Measurements from ENCODE around the gene PAPPA2. TPM values are rescaled to one million over a fixed set of nuclear protein-coding genes. Genes with fewer than 3 reads are reported as not detected.
A peak's percentile ranks its signal among the peaks of the same experiment; 100 is the strongest.

The PAPPA2 gene
- total and polyA plus RNA-seq, 9 of the 15 experiments (the other 6 are each of a cell fraction or from before 2014, with no cell fraction given) = 0.01 to 0.15 (median 0.05) TPM; not detected in 2

GRCh38 chr1:176879784-176880620, 417.0 kb downstream of the PAPPA2 start (continued):
- TF ChIP-seq, protein P1, sequence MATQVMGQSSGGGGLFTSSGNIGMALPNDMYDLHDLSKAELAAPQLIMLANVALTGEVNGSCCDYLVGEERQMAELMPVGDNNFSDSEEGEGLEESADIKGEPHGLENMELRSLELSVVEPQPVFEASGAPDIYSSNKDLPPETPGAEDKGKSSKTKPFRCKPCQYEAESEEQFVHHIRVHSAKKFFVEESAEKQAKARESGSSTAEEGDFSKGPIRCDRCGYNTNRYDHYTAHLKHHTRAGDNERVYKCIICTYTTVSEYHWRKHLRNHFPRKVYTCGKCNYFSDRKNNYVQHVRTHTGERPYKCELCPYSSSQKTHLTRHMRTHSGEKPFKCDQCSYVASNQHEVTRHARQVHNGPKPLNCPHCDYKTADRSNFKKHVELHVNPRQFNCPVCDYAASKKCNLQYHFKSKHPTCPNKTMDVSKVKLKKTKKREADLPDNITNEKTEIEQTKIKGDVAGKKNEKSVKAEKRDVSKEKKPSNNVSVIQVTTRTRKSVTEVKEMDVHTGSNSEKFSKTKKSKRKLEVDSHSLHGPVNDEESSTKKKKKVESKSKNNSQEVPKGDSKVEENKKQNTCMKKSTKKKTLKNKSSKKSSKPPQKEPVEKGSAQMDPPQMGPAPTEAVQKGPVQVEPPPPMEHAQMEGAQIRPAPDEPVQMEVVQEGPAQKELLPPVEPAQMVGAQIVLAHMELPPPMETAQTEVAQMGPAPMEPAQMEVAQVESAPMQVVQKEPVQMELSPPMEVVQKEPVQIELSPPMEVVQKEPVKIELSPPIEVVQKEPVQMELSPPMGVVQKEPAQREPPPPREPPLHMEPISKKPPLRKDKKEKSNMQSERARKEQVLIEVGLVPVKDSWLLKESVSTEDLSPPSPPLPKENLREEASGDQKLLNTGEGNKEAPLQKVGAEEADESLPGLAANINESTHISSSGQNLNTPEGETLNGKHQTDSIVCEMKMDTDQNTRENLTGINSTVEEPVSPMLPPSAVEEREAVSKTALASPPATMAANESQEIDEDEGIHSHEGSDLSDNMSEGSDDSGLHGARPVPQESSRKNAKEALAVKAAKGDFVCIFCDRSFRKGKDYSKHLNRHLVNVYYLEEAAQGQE (IDR thresholded peaks at IDR 0.05; ENCODE audit: borderline replicate concordance) = peak; percentile 29; the same call in 1 of the 2 replicates
- TF ChIP-seq, protein P1 (CRISPR knock-in tag; IDR thresholded peaks at IDR 0.05; ENCODE audit: low read depth) = no peak
- TF ChIP-seq ZFP1 (CRISPR knock-in tag; IDR thresholded peaks at IDR 0.05) = no peak
- TF ChIP-seq ZBTB1 (CRISPR knock-in tag; IDR thresholded peaks at IDR 0.05; ENCODE audit: borderline replicate concordance, low read depth) = no peak
- TF ChIP-seq ZNF77 (CRISPR knock-in tag; IDR thresholded peaks at IDR 0.05) = no peak
- no peak for TF ChIP-seq TFE3 (CRISPR knock-in tag; IDR thresholded peaks at IDR 0.05)
- TF ChIP-seq FOS (IDR thresholded peaks at IDR 0.05; ENCODE audit: extremely low read depth, insufficient read length) = no peak
- TF ChIP-seq NRF1 (conservative IDR thresholded peaks at IDR 0.05 in 1 of 2, IDR thresholded peaks at IDR 0.05 in 1 of 2) = peak; percentile 31 to 40; a peak in 3 of 4 replicates
- no peak for TF ChIP-seq CTCF (IDR thresholded peaks at IDR 0.05 in 2 of 3, conservative IDR thresholded peaks at IDR 0.05 in 1 of 3; ENCODE audit: insufficient read depth in 2 of 3, low read depth in 1 of 3, low read length in 3 of 3)
- 0 out of 2 replicates have a peak, but pooled peaks have one; percentile 18 for TF ChIP-seq ZNF41 (CRISPR knock-in tag; conservative IDR thresholded peaks at IDR 0.05)
- no peak for TF ChIP-seq ZNF583 (CRISPR knock-in tag; IDR thresholded peaks at IDR 0.05)
- no peak for TF ChIP-seq COPS2 (conservative IDR thresholded peaks at IDR 0.05)
- TF ChIP-seq HDAC2 (IDR thresholded peaks at IDR 0.05) = peak; percentile 88
- no peak for TF ChIP-seq ARHGAP35 (IDR thresholded peaks at IDR 0.05; ENCODE audit: partially characterized antibody)
- TF ChIP-seq KDM5B (IDR thresholded peaks at IDR 0.05; ENCODE audit: insufficient replicate concordance, low read depth, low read length) = no peak
